Islet of Langerhans (tissue), 1 donor: ENCODE results near the gene APLP1.
"Not testable (repeated sequence)": the region's sequence is repeated elsewhere in the genome, so short reads cannot be mapped to it uniquely, and the experiment has no call there.

Experiments used
- FAIRE-seq: peaks from one replicate; lab custom pipeline; 2011; peaks lifted over from hg19 to GRCh38; lab: Jason Lieb, UNC

The APLP1 gene

DNA sequence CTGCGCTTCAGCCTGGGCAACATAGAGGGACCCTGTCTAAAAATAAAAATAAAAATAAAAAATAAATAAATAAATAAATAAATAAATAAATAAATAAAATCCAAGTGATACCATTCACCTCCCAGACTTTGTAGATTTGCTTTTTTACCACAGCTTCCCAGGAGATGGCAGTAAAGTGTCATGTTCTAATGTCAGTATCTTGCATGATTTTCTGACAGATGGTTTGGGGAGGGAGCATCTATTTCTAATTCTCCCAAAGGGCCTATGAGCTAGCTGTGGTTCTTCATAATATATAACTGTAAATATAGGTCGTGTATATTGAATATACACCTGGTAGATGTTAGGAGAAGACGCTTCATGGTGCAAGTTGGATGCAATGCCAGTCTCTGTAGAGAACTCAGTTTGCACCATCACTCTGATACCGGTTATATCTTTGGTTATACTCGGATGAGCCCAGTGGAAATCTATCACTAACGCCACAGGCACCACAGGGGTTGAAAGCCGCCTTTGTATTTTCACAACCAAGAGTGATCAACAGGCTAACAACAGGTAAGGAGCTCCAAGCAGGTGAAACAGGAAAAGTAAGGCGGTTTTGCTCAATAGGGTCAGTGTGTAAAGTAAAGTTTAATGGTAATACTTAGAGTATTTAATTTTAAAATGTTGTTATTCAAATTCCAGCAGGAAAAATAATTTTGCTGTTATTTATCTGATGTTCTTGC lies 13.9 kb downstream of the APLP1 start:
- FAIRE-seq: peak; percentile 100

GRCh38 chr19:35883882-35884281 lies 15.5 kb downstream of the APLP1 start:
- FAIRE-seq: no peak

- no peak for FAIRE-seq
Measured at GRCh38 chr19:35885225-35885738, 16.9 kb downstream of the APLP1 start.

DNA sequence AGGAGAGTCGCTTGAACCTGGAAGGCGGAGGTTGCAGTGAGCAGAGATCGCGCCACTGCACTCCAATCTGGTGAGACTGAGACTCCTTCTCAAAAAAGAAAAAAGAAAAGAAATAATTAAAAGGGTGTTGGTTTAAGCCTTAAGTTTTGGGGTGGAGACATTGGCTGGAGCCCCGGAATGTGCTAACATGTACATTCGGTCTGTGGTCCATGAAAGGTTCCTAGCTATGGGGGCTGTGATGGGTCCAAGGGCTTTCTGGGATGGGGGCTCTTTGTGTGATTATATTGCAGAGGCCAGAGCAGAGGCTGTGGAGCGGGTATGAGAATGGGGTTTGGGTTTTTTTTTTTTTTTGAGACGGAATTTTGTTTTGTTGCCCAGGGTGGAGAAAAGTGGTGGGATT lies 17.5 kb downstream of the APLP1 start:
- FAIRE-seq: no peak

DNA sequence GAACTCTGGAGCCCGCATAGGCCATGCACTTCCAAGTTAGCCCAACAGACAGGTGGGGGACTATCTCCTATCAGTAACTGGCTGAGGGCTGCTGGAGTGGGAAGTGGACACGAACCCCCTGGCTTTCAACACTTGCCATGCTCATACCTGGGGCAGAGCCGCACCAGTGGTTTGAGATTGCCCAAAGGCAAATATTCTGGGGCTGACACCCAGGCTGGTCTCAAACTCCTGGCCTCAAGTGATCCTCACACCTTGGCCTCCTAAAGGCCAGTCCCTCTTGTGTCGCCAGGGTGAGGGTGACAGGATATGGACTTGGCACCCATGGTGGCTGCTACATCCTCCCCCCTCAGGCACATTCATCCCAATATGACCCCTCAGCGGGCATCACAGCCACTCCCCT lies 18.8 kb downstream of the APLP1 start:
- no peak for FAIRE-seq

- no peak for FAIRE-seq
Measured at GRCh38 chr19:35888398-35888797, 20.0 kb downstream of the APLP1 start.

- no peak for FAIRE-seq
Measured at GRCh38 chr19:35889370-35890112, 21.2 kb downstream of the APLP1 start.

DNA sequence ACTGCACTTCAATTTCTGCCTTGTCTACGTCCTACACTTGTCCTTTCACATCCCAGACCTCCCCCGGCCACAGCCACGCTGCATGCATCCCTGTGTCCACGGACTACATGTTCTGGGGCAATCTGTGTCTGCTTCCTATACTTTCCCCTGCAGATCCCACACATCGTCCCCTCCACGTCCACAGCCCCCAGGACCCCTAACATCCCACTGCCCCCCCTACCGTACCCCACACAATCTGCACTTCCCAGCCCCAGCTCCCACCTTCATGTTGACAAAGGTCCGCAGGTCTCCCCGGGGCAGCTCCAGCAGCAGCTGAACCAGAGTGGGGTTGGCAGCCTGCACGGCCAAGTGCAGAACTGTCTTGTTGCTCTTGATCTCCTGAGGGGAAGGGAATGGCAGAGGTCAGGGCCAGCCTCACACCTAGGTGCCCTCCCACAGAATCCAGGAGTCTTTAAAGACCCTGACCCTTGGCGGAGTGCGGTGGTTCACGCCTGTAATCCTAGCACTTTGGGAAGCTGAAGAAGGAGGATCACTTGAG lies 21.8 kb downstream of the APLP1 start:
- no peak for FAIRE-seq

- not testable (repeated sequence) for FAIRE-seq
Measured at GRCh38 chr19:35891819-35892218, 23.4 kb downstream of the APLP1 start.

- no peak for FAIRE-seq
Measured at GRCh38 chr19:35894342-35894741, 26.0 kb downstream of the APLP1 start.

- no peak for FAIRE-seq
Measured at GRCh38 chr19:35895911-35896642, 27.7 kb downstream of the APLP1 start.

GRCh38 chr19:35896643-35897040 lies 28.3 kb downstream of the APLP1 start:
- FAIRE-seq: no peak

DNA sequence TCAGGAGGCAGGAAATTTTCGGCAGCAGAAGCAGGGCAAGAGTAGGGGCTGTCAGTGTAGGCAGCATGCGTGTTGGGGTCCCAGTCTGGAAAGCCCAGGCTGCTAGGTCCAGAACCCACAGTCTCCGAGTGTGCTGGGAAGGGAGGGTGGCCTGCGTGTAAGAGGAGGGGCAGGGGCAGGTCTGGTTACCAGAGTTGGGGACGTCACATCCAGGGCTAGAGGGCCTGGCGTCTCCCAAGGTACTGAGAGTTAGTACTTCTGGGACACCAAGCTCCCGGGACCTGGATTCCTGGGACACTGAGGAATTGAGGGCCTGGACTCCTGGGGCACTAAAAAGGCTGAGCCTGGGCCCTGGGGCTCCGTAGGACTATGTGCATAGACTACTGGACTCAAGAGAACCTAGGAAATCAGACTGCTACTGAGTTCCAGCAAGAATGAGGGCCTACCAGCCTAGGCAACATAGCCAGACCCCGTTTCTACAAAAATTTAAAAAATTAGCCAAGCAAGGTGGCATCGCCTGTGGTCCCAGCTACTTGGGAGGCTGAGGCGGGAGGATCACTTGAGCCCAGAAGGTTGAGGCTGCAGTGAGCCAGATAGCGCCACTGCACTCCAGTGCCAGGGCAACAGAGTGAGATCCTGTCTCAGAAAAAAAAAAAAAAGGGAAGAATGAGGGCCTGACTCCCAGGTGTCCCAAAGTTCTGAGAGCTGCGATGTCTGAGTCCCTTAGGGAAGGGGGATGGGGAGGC lies 29.5 kb downstream of the APLP1 start:
- no peak for FAIRE-seq

DNA sequence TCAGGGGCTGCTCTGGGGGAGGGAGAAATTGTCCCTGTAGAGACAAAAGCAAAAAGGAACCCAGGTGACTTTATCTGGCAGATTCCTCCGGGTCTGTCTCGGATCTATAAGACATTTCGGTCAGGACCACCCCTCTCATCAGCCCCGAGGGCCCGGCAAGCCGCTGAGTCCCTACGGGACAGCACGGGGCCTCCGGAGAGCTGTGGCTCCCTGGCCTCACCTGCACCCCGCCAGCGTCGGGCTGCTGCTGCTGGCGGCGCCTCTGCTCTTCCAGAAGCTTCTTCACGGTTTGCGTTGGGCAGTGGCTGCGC lies 30.1 kb downstream of the APLP1 start:
- FAIRE-seq: no peak

DNA sequence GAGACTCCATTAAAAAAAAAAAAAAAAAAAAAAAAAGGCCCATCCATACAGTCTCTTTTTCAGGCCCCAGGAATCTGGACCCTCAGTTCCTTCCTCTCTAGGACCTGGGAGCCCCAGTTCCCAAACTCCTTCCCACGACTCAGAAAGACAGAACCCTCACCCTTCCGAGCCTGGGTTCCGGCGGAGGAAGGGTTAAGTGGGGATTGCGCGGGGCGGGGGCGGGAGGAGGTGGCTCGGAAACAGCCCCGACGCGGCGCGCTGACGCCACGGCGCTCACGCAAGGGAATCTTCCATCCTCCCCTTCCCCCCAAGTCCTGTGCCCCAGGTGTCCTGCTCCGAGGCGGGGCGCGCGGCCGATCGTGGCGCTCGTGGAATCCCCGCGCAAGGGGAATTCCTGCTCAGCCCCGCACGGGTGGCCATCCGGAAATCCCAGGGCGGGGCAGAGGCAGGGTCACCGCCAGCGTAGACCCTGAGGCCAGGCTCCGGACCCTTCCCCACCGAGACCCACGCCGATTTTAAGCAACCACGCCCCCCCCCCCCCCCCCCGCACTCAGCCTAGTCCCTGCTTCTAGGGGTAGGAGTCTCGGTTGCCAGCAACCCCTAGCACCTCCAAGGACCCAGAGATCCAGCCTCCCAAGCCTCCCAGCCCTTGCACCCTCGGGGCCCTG lies 31.3 kb downstream of the APLP1 start:
- FAIRE-seq: no peak

DNA sequence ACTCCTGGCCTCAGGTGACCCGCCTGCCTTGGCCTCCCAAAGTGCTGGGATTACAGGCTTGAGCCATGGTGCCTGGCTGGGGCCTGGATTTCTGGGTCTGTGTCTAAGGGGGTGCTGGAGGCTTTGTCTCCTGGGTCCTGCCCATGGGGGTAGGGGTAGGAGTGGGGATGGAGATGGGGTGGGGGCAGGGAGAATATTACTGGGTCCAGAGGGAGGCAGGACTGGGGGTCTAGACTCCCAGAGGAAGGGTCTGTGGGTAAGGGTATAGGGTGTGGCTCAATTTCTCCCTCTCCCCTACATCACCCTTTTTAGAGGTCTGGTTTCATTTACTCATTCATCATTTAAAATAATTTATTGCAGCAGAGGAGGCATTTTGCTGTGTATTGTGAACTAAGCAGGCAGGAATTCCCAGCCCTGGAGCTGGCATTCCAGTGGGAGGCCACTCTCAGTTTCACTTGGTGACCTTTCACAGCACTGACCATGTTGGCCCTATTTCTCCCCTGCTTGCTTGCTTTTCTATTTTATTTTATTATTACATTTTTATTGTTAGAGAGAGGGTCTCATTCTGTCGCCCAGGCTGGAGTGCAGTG lies 32.8 kb downstream of the APLP1 start:
- no peak for FAIRE-seq

DNA sequence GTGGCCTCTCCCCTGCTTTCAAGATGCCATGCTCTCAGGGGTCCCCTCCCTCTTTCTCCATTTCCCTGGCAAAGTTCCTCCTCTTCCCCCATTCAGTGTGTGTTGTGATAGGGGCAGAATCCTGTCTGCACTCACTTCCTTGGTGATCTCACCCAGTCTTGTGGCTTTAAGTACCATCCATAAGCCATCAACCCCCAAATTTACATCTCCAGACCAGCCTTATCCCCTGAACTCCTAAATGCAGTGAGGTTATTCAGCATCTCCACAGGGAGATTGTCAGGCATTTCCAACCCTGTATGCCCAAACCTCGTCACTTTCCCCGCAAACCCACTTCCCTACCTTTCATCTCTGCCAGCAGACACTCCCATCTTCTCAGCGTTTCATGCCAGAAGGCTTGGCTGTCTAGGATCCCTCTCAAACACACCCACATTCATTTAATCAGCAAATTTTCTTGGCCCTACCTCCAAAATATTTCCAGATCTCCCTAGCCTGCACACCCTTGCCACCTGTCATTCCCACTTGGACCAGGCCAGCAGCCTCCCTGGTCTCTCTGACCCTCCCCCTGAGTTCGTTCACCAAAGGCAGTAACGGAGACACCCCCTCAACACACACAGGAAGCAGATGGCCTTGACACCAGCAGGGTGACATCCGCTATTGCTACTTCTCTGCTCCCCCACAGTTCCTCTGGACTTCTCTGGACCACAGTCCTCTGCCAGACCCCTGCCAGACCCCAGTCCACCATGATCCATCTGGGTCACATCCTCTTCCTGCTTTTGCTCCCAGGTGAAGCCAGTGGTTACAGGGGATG lies 33.7 kb downstream of the APLP1 start, which contains the start of gene HCST:
TSS of gene HCST (plus strand) at position 676 of the 808 bp plus-strand sequence. CDS start at position 741, 65 bp downstream.
- no peak for FAIRE-seq

DNA sequence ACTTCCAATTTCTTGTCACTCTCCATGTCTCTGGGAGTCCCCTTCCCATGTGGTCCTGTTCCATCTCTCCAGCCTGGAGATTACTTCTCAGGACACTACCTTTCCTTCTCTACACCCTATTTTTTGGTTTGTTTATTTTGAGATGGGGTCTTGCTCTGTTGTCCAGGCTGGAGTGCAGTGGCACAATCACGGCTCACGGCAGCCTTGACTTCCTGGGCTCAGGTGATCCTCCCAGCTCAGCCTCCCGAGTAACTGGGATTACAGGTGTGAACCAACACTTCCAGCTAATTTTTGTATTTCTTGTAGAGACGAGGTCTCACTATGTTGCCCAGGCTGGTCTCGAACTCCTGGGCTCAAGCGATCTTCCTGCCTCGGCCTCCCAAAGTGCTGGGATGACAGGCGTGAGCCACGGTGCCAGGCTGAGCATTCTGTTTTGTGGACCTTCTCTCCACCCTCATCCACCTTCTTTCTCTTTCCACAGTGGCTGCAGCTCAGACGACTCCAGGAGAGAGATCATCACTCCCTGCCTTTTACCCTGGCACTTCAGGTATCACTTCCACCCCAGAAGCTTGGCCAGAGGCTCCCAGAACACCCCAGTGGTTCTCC lies 34.6 kb downstream of the APLP1 start:
- no peak for FAIRE-seq

DNA sequence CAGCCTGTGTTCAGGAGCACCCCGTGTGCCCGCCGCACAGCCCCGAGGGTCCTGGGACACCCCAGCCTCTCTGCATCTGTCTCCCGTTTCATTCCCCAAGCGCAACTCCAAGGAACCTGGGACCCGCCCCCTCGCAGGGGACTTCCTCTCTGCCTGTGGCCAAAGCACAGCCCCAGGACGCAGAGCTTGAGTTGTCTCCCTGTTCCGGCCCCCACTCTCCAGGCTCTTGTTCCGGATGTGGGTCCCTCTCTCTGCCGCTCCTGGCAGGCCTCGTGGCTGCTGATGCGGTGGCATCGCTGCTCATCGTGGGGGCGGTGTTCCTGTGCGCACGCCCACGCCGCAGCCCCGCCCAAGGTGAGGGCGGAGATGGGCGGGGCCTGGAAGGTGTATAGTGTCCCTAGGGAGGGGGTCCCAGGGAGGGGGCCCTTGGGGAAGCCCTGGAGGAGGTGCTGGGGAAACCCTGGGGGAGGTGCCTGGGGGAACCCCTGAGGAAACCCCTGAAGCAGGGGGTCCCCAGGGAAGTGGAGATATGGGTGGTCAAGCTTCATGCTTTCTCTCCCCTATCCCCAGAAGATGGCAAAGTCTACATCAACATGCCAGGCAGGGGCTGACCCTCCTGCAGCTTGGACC lies 35.3 kb downstream of the APLP1 start:
- no peak for FAIRE-seq
